Ovary (tissue), 3 donors: Measurements from ENCODE around the gene HPS3.

Experiments used
- EP300 ChIP-seq: sonication (generic); formaldehyde crosslinking; IDR thresholded peaks from one replicate; pipeline ENCODE4 v1.6.1; 2017; ENCODE audit warnings: antibody characterized with exemption
- POLR2A ChIP-seq: fragments of 450-650 bp; IDR thresholded peaks from one replicate; pipeline ENCODE4 v1.6.1; 2017; ENCODE audit warnings: antibody characterized with exemption, mild to moderate bottlenecking, moderate library complexity
- TF ChIP-seq, protein P1 (sequence below), 3 donors: fragments of 450-650 bp in 2 of 3; fragments of 200-600 bp in 1 of 3; IDR thresholded peaks; one replicate each; pipeline versions ENCODE4 v1.5.1 to v1.8.0; 2016 to 2022; ENCODE audit warnings: antibody characterized with exemption in 3 of 3, mild to moderate bottlenecking in 1 of 3
- donor health status: DM: no; HTN: no; CAD: no.

DNA sequence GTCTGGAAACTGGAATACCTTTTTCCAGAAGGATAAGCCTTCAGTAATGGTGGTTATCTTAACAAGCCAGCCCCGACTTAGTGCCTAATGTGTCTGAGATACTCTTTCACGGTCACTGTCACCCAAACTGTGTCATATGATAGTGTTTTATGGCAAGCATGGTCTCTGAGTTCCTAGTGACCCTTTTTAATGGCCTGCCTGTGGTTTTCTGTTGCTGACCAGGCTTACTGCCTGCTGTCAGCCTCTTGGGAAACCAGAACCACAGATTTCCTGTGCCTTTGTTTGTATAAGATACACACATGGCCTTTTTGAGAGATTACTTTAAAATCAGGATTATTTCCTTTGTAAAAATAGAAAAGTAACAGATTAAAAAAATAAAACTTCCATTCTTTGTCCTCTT, 22.4 kb downstream of the HPS3 start:
- no peak for TF ChIP-seq POLR2A
- TF ChIP-seq, protein P1, sequence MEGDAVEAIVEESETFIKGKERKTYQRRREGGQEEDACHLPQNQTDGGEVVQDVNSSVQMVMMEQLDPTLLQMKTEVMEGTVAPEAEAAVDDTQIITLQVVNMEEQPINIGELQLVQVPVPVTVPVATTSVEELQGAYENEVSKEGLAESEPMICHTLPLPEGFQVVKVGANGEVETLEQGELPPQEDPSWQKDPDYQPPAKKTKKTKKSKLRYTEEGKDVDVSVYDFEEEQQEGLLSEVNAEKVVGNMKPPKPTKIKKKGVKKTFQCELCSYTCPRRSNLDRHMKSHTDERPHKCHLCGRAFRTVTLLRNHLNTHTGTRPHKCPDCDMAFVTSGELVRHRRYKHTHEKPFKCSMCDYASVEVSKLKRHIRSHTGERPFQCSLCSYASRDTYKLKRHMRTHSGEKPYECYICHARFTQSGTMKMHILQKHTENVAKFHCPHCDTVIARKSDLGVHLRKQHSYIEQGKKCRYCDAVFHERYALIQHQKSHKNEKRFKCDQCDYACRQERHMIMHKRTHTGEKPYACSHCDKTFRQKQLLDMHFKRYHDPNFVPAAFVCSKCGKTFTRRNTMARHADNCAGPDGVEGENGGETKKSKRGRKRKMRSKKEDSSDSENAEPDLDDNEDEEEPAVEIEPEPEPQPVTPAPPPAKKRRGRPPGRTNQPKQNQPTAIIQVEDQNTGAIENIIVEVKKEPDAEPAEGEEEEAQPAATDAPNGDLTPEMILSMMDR (IDR thresholded peaks at IDR 0.05) = no peak
- TF ChIP-seq EP300 = no peak
